ENCODE measurements around the gene USE1.

- TF ChIP-seq, protein P1, sequence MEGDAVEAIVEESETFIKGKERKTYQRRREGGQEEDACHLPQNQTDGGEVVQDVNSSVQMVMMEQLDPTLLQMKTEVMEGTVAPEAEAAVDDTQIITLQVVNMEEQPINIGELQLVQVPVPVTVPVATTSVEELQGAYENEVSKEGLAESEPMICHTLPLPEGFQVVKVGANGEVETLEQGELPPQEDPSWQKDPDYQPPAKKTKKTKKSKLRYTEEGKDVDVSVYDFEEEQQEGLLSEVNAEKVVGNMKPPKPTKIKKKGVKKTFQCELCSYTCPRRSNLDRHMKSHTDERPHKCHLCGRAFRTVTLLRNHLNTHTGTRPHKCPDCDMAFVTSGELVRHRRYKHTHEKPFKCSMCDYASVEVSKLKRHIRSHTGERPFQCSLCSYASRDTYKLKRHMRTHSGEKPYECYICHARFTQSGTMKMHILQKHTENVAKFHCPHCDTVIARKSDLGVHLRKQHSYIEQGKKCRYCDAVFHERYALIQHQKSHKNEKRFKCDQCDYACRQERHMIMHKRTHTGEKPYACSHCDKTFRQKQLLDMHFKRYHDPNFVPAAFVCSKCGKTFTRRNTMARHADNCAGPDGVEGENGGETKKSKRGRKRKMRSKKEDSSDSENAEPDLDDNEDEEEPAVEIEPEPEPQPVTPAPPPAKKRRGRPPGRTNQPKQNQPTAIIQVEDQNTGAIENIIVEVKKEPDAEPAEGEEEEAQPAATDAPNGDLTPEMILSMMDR (IDR thresholded peaks at IDR 0.05; ENCODE audit: insufficient read depth, low read depth, low read length), result no peak
- no peak for TF ChIP-seq EZH2 (IDR thresholded peaks at IDR 0.05; ENCODE audit: insufficient read depth, low read length)
Observed at GRCh38 chr19:17200408-17201079, 14.6 kb upstream of the USE1 start.
